Measurements from ENCODE around the gene FRK. TPM values are rescaled to one million over a fixed set of nuclear protein-coding genes. Genes with fewer than 3 reads are reported as not detected.

Gene FRK
- total RNA-seq, 1 donor from 2014 or later, result 1.1 TPM

- Mint-ChIP-seq H3K9me3 (ENCODE audit: low read depth) (no peaks in the 10 kb centered on the region), H3K4me1 (ENCODE audit: low read depth) (peaks cover 10% of the 10 kb centered on the region), H3K27me3 (ENCODE audit: low read depth) (no peaks in the 10 kb centered on the region), H3K27ac (ENCODE audit: unreplicated experiment) (no peak overlapping the region), H3K36me3 (ENCODE audit: low read depth) (no peaks in the 10 kb centered on the region), H3K4me3 (ENCODE audit: unreplicated experiment) (no peak overlapping the region)
- TF ChIP-seq CTCF (IDR thresholded peaks at IDR 0.05), result no peak
- DNase-seq (ENCODE audit: low spot score), result no peak
Measured at GRCh38 chr6:116055513-116055912, 5.2 kb downstream of the FRK start.

GRCh38 chr6:116051244-116051643 is 9.4 kb downstream of the FRK start:
- Mint-ChIP-seq H3K4me1 (ENCODE audit: low read depth) (no peaks in the 10 kb centered on the region), H3K4me3 (ENCODE audit: unreplicated experiment) (no peak overlapping the region), H3K27ac (ENCODE audit: unreplicated experiment) (no peak overlapping the region), H3K9me3 (ENCODE audit: low read depth) (no peaks in the 10 kb centered on the region), H3K27me3 (ENCODE audit: low read depth) (no peaks in the 10 kb centered on the region), H3K36me3 (ENCODE audit: low read depth) (no peaks in the 10 kb centered on the region)
- no peak for DNase-seq (ENCODE audit: low spot score)
- no peak for TF ChIP-seq CTCF (IDR thresholded peaks at IDR 0.05)

- Mint-ChIP-seq H3K27me3 (ENCODE audit: low read depth) (no peaks in the 10 kb centered on the region), H3K36me3 (ENCODE audit: low read depth) (no peaks in the 10 kb centered on the region), H3K27ac (ENCODE audit: unreplicated experiment) (no peak overlapping the region), H3K9me3 (ENCODE audit: low read depth) (no peaks in the 10 kb centered on the region), H3K4me1 (ENCODE audit: low read depth) (no peaks in the 10 kb centered on the region), H3K4me3 (ENCODE audit: unreplicated experiment) (no peak overlapping the region)
- TF ChIP-seq CTCF (IDR thresholded peaks at IDR 0.05), result no peak
- DNase-seq (ENCODE audit: low spot score), result no peak
Measured at GRCh38 chr6:116050737-116051136, 10.0 kb downstream of the FRK start.

GRCh38 chr6:116049321-116049720 is 11.4 kb downstream of the FRK start:
- Mint-ChIP-seq H3K9me3 (ENCODE audit: low read depth) (peaks cover 7% of the 10 kb centered on the region), H3K4me3 (ENCODE audit: unreplicated experiment) (no peak overlapping the region), H3K36me3 (ENCODE audit: low read depth) (no peaks in the 10 kb centered on the region), H3K27me3 (ENCODE audit: low read depth) (no peaks in the 10 kb centered on the region), H3K4me1 (ENCODE audit: low read depth) (no peaks in the 10 kb centered on the region), H3K27ac (ENCODE audit: unreplicated experiment) (no peak overlapping the region)
- DNase-seq (ENCODE audit: low spot score), result no peak
- no peak for TF ChIP-seq CTCF (IDR thresholded peaks at IDR 0.05)

GRCh38 chr6:116047173-116047933 is 13.3 kb downstream of the FRK start:
- H3K27me3 Mint-ChIP-seq (ENCODE audit: low read depth), result peaks cover 6% of the 10 kb centered on the region
- no peak for DNase-seq (ENCODE audit: low spot score)
- H3K4me1 Mint-ChIP-seq (ENCODE audit: low read depth), result no peaks in the 10 kb centered on the region
- H3K36me3 Mint-ChIP-seq (ENCODE audit: low read depth), result peaks cover 7% of the 10 kb centered on the region
- H3K9me3 Mint-ChIP-seq (ENCODE audit: low read depth), result peaks cover 22% of the 10 kb centered on the region
- H3K27ac Mint-ChIP-seq (ENCODE audit: unreplicated experiment), result no peak overlapping the region
- H3K4me3 Mint-ChIP-seq (ENCODE audit: unreplicated experiment), result no peak overlapping the region
- no peak for TF ChIP-seq CTCF (IDR thresholded peaks at IDR 0.05)
